NCI-H345 treated with DMSO at 0.1 percent for 48 hours (cell line): ENCODE measurements around the gene GNB1L.
"Not testable (repeated sequence)": the region's sequence is repeated elsewhere in the genome, so short reads cannot be mapped to it uniquely, and the experiment has no call there.

Experiments used
- DNase-seq: peaks from one replicate; lab custom pipeline; 2025; ENCODE audit not compliant: unreplicated experiment; lab: John Stamatoyannopoulos, UW

GNB1L gene

DNA sequence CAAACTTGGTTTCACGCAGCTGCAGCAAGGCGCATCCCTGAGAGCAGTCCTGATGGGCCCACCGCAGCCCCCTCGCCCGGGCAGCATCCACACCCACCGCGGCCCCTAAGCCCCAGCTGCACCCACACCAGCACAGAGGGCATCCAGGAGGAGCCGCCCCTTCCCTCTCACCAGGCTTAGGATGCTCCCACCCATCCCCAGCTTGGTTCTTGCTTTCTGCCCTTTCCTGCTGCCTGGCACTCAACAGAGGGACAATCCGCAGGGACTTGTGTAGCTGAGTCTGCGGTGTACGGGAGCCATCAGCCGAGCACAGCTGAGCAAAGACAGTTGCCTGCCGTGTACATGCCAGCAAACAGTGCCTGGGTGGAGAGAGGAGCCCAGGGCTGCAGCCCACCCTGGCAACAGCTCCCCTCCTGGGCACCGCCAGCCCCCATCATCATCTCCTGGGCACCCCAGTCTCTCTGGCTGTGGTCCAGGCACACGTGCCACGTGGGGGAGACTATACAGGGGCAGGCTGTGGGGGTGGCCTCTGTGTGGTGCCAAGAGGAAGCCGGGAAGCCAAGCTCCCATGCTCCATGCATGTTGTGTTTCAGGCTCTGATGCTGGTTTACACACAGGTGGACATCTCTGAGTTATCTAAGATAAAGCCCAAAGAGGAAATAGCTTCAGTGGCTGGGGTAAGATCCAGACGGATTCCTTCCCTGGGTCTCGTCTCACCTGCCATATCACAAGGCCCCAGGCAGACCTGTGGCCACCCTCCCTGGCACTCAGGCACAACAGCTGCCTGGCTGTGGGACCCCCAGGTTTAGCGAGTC, 36.0 kb upstream of the GNB1L start:
- no peak for DNase-seq

DNA sequence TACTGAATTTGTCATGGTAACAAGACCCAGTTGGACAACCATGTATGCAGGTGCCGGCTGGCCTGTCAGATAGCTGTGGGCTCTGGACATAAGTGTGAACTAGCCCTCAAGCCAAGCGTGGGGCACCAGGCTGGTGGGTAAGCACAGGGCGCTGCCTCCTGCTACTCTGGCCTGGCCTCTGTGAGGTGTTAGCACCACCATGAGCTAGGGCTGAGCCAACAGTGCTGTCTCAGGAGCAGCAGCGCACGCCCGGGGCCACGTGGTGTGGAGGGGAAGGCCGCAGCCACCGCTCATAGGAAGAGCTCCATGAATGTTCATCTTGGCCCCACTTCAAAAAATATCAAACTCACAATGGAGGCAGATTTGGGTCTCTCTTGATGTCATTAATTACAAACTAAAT, 35.3 kb upstream of the GNB1L start:
- DNase-seq, result no peak

- no peak for DNase-seq
Observed at GRCh38 chr22:19888131-19888746, 33.6 kb upstream of the GNB1L start.

GRCh38 chr22:19887256-19887985, 32.7 kb upstream of the GNB1L start:
- no peak for DNase-seq

GRCh38 chr22:19886605-19887255, 32.1 kb upstream of the GNB1L start:
- no peak for DNase-seq

GRCh38 chr22:19885841-19886592, 31.3 kb upstream of the GNB1L start:
- no peak for DNase-seq

DNA sequence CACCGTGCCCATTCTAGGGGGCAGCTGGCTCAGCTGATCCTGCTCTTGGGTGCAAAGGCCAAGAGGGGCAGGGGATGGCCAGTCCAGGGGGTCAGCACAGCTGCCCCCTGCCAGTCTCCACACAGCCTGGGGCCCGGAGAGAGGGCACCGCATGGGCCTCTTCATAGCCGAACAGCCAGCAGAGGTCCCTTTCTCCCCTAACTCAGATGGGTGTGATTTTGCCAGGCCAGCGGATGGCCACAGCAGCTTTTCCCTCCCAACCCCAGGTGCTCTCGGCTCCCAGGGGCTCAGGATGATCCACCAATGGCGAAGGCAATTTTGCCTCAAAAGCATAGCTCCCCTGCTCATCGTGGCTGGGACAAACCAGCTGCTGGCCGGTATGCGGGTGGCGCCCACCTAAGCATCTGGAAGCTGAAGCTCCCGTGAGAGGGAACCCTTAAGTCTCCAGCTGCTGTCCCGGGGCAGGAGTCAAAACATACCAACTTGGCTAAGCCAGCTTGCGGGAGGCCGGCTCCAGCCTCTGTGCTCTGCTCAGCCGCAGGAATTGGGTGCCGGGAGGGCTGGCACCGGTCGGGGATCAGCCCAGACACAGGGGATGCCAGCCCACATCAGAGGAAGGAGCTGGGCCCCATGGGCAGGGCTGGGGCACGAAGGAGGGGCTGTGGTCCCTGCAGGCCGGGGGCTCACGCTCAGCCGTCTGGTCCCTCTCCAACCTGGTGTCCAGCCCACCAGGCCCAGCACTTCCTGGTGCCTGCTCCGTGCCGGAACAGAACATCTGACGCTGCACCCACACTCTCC, 30.5 kb upstream of the GNB1L start:
- DNase-seq, result no peak

DNA sequence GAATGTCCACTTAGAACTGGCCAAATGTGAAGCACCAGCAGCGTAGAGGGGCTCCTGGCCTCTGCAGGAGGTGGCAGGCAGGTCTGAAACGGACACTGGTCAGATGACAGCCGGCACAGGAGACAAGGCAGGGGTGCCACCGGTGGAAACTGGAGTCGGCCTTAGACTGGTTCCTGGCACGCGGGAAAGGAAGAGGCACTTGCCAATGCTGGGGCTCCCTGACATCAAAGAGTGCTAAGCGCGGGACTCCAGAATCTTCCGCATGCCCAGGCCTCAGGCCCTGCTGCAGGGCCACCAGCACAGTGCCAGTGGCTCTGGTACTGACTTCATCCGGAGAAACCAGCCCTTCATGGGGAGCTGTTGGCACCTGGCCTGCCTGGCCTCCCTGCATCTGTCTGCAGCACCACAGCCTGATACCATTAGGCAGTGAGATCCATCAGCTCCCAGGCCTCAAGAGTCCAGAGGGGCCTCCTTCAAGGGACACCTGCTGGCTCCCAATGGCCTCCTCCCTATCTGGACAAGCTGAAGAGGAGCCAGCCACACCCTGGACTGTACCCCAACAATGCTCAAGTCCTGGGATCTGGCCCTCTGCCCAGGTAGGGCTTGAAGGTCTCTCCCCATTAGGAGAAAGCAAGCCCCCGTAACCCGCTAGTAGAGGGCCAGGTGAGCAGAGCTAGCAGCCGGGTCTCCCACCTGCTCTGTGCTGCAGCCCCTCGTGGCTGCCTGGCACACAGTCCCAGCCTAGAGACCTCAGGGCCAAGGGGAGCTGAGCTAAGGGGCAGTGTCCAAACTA, 29.7 kb upstream of the GNB1L start:
- DNase-seq, result no peak

DNA sequence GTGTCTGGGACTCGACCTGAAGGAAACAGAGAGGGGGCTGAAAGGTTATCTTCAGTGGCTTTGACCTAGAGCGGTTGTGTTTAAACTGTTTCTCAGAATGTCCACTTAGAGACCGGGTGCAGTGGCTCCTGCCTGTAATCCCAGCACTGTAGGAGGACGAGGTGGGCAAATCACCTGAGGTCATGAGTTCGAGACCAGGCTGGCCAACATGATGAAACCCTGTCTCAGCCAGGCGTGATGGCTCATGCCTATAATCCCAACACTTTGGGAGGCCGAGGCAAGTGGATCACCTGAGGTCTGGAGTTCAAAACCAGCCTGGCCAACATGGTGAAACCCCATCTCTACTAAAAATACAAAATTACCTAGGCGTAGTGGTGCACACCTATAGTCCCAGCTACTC, 28.8 kb upstream of the GNB1L start:
- DNase-seq, result not testable (repeated sequence)

DNA sequence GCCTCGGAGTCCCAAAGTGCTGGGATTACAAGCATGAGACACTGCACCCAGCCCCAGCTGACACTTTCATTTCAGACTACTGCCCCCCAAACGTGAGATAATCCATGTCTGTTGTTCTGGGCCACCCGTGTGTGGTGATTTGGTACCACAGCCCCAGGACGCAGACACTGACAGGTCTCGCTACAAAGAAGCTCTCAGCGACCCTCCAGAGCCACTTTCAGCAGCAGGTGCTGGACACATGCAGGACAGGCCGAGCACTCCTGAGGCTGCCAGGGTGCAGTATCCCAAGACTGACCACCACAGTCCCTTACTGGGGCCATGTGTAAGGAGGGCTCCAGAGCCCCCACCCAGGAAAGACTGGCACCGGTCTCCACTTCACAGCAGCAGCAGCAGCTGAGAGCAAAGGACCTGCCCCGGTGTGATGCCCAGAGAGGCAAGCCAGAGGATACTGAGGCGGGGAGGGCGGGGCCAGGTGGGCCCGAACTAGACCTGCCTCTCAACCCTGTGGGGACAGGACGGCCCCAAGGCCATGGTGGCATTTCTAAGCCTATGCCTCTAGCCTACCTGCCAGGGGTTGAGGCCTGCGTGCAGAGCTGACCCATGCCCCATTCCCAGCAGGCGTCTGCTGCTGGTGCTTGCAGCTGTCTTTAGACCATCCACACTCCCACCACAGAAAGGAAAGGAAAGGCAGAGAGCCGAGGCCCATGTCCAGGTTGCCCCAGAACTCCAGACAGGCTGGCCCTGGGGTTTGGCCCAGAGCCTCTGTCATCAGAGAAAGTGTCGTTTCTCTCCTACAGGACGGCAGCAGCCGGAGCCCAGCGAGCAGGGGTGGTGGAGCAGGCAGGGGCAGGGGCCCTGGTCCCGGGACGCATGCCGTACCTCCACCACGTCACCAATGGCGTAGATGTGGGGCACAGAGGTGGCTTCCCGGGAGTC, 28.0 kb upstream of the GNB1L start:
- no peak for DNase-seq

GRCh38 chr22:19880786-19881569, 26.3 kb upstream of the GNB1L start:
- no peak for DNase-seq

DNA sequence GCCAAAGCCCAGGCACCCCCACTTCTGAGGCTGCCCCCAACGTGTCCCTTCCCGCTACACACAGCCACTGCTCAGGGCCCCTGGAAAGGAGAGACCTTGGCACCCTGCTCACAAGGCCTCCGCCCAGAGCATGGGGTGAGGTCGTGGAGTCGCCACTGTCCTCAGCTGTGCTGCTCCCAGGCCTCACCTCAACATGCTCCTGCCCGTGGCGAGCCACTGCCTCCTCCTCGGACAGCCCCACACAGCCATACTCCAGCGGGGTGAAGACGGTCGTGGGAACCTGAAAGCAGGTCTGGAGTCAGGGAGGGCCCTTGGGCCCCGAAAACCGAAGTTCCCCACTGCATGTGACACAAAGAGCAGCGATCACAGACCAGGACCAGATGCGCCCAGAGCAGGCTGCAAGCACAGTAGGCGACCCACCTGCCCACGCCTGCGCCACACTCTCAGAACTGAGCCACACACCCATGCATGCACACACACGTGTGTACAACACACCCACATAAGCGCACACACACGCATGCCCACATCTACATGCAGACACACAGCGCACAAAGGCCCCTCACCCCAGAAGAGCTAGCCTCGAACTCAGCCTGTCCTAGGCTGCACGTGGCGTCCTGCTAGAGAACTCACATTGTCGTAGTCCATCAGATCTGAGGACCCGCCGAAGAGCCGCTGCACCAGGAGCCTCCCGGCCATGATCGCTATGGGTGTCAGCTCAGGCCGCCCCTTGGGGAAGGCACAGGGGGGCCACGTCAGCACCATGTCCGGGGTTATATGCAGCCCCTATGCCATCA, 25.5 kb upstream of the GNB1L start:
- no peak for DNase-seq

- DNase-seq, result no peak
Observed at GRCh38 chr22:19879643-19879991, 24.9 kb upstream of the GNB1L start.

DNA sequence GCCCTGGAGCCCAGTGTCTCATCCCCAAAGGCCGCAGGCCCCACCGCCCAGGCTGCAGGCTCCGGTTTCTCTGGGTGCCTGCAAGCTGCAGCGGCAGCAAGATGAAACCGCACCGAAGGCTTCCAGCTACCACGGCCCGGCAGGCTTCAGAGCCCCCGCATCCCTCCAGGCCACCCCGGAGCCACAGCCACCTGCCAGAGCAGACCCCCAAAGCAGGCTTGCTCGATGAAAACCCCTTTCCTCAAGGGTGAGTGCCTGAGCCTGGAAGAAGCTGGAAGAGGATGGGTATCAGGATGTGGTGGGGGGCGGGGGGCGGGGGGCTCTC, 24.5 kb upstream of the GNB1L start:
- DNase-seq, result no peak

DNA sequence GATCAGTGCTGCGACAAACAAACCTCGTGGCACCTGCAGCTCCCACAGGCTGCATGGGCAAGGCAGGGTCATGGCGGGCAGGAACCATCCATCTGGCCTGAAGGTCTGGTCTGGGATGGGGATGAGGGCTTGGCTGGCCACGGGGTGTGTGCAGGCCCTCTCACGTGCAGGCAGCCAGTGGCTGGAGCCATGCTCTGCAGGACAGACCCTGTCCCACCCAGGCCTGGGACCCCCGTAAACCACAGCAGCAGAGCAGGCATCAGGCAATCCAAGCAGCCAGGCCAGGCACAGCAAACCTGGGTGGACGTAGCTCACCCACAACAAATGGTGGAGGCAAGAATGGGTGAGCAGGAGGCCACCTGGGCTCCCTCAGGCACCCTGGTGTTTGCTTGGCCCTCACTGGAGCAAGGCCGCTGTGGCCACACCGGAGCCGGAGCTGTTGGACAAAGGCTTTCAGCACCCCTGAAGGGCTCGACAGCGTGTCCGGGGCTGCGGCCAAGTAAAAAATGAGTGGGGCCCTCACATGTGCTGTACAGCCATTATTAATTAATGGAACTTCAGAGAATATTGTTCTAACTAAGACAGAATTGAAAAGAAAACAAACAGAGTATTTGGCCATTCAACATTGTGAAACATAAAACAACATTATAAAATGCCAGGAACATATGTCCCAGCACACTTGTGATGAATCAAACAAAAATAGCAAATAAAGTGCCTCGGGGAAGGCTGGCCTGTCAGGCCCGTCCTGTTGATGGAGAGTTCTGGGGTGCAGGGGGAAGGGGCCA, 24.0 kb upstream of the GNB1L start:
- DNase-seq, result no peak
